ENCODE results near the gene COL6A1.

DNA sequence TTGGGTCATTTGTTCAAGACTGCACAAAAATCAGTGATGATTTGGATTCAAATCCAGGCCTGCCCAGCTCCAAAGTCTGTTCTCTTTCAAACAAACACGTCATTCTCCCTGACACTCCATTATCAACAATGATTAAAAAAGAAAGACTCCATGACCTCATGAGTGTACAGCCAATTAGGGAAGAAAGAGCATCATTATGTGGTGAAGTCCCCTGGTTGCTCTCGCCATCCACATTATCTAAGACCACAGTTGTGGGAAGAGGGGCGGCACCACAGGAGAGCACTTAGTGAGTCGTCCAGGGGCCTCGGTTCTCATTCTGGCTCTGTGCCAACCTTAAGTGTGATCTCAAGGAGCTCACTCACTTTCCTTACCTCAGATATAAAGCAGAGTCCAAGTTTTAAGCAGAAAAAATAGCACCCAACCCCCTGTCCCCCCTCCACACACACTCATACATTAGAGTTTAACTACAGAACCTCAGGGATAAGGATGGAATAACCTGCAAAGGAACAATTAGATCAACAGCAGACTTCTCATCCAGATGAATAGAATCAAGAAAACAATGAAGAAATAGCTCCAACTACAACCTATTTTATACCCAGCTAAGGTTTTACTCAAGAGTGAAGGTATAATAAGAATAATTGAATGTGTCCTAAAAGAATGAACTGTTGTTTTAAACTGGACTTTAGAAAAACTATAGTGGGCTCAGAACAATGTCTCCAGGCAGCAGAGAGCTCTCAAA, 47.8 kb downstream of the COL6A1 start:
- TF ChIP-seq, protein P1, sequence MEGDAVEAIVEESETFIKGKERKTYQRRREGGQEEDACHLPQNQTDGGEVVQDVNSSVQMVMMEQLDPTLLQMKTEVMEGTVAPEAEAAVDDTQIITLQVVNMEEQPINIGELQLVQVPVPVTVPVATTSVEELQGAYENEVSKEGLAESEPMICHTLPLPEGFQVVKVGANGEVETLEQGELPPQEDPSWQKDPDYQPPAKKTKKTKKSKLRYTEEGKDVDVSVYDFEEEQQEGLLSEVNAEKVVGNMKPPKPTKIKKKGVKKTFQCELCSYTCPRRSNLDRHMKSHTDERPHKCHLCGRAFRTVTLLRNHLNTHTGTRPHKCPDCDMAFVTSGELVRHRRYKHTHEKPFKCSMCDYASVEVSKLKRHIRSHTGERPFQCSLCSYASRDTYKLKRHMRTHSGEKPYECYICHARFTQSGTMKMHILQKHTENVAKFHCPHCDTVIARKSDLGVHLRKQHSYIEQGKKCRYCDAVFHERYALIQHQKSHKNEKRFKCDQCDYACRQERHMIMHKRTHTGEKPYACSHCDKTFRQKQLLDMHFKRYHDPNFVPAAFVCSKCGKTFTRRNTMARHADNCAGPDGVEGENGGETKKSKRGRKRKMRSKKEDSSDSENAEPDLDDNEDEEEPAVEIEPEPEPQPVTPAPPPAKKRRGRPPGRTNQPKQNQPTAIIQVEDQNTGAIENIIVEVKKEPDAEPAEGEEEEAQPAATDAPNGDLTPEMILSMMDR (IDR thresholded peaks at IDR 0.05), result no peak
- TF ChIP-seq EZH2 (IDR thresholded peaks at IDR 0.05) (no peak), EZH2phosphoT487 (IDR thresholded peaks at IDR 0.05) (no peak)

All from neural progenitor cell (in vitro differentiated cells).